Endothelial cell of umbilical vein (primary cell): ENCODE data around the gene TSR3. TPM values are rescaled to one million over a fixed set of nuclear protein-coding genes. Genes with fewer than 3 reads are reported as not detected.
A peak's percentile ranks its signal among the peaks of the same experiment; 100 is the strongest.

Experiments
- BruUV-seq: library from RNA; stranded (reverse); fragments of 400-500 nt; replicated peaks from 2 replicates; lab custom pipeline; 2021; lab: Mats Ljungman, UMichigan
- CTCF ChIA-PET: fragments of 300-600, 350-600 bp; sonication (Branson Sonifier 250); formaldehyde crosslinking; loops from one replicate; lab custom pipeline; 2021; ENCODE audit warnings: antibody characterized with exemption, inconsistent platforms; lab: Charles Lee
- POLR2A ChIA-PET: fragments of 300-600, 350-600 bp; sonication (Branson Sonifier 250); formaldehyde crosslinking; loops from one replicate; lab custom pipeline; 2021; ENCODE audit warnings: antibody characterized with exemption, inconsistent platforms; lab: Charles Lee
- DNase-seq: peaks from one replicate; pipeline ENCODE4 v3.0.0-alpha.2; 2011; ENCODE audit warnings: low read depth, low spot score
- FAIRE-seq: peaks from 2 replicates; lab custom pipeline; 2011; peaks lifted over from hg19 to GRCh38; lab: Jason Lieb, UNC
- H2AFZ ChIP-seq: 2 replicates; pipeline ENCODE4 v1.6.0; 2012; ENCODE audit warnings: low read depth, low read length, control low read depth, inconsistent platforms
- H3K27ac ChIP-seq: 2 replicates; pipeline ENCODE4 v1.5.1; 2011; ENCODE audit warnings: low read depth, mild to moderate bottlenecking, control low read depth, low read length, moderate library complexity; ENCODE audit not compliant: insufficient read depth
- H3K27me3 ChIP-seq, 2 experiments: 2 replicates each; pipeline versions ENCODE4 v1.6.0 to v1.6.1; 2011; ENCODE audit warnings: low read length in 2 of 2, mixed read lengths in 1 of 2; ENCODE audit not compliant: control insufficient read depth in 2 of 2, insufficient read depth in 2 of 2
- H3K36me3 ChIP-seq, 2 experiments: 2 replicates in 1 of 2; 3 replicates in 1 of 2; pipeline ENCODE4 v1.5.1; 2011; ENCODE audit warnings: low read length in 2 of 2, mild to moderate bottlenecking in 1 of 2, moderate library complexity in 1 of 2; ENCODE audit not compliant: control insufficient read depth in 2 of 2, insufficient read depth in 2 of 2; ENCODE audit errors: extremely low read depth in 1 of 2
- H3K4me1 ChIP-seq: 3 replicates; pipeline ENCODE4 v1.5.1; 2011; ENCODE audit warnings: mild to moderate bottlenecking, low read length; ENCODE audit not compliant: control insufficient read depth, insufficient read depth; ENCODE audit errors: extremely low read depth
- H3K4me2 ChIP-seq: 2 replicates; pipeline ENCODE4 v1.6.1; 2011; ENCODE audit warnings: low read length, control low read depth, mixed read lengths; ENCODE audit not compliant: insufficient read depth
- H3K4me3 ChIP-seq, 3 experiments: fragments of 200-600 bp in 1 of 3; sonication (generic), shearing (Covaris generic) in 1 of 3; replicated peaks in 1 of 3; 2 replicates each; pipeline ENCODE4 v1.5.1; 2011 to 2016; ENCODE audit warnings: control low read depth in 3 of 3, low read length in 3 of 3, mild to moderate bottlenecking in 2 of 3, inconsistent platforms in 1 of 3, low read depth in 1 of 3, moderate library complexity in 1 of 3; ENCODE audit not compliant: insufficient read depth in 1 of 3
- H3K79me2 ChIP-seq: 2 replicates; pipeline ENCODE4 v1.6.0; 2012; ENCODE audit warnings: low read length, inconsistent platforms; ENCODE audit not compliant: control insufficient read depth, insufficient read depth
- H3K9ac ChIP-seq: replicated peaks from 2 replicates; pipeline ENCODE3; 2011; ENCODE audit warnings: low read length, control low read depth; ENCODE audit not compliant: insufficient read depth; ENCODE audit errors: extremely low read depth
- H3K9me1 ChIP-seq: replicated peaks from 3 replicates; pipeline ENCODE4 v1.6.0; 2011; ENCODE audit warnings: mild to moderate bottlenecking, low read length; ENCODE audit not compliant: control insufficient read depth, insufficient read depth; ENCODE audit errors: extremely low read depth
- H3K9me3 ChIP-seq: replicated peaks from 2 replicates; pipeline ENCODE4 v1.5.1; 2012; ENCODE audit warnings: low read length, inconsistent platforms; ENCODE audit not compliant: control insufficient read depth, insufficient read depth
- H4K20me1 ChIP-seq: replicated peaks from 2 replicates; pipeline ENCODE3; 2011; ENCODE audit warnings: mild to moderate bottlenecking, low read length; ENCODE audit not compliant: control insufficient read depth, insufficient read depth; ENCODE audit errors: extremely low read depth
- CTCF ChIP-seq, 2 donors: IDR thresholded peaks; 1 replicate in 1 of 2; 2 replicates in 1 of 2; pipeline ENCODE4 v1.5.1; 2011; ENCODE audit warnings: low read length in 2 of 2, mild to moderate bottlenecking in 2 of 2, moderate library complexity in 2 of 2, control low read depth in 1 of 2, inconsistent platforms in 1 of 2, low read depth in 1 of 2; ENCODE audit not compliant: insufficient read depth in 1 of 2; ENCODE audit errors: extremely low read depth in 1 of 2
- EZH2 ChIP-seq: IDR thresholded peaks from 2 replicates; pipeline ENCODE4 v1.6.1; 2012; ENCODE audit warnings: borderline replicate concordance, low read depth, mild to moderate bottlenecking, moderate library complexity, low read length, inconsistent platforms; ENCODE audit not compliant: severe bottlenecking
- FOS ChIP-seq: IDR thresholded peaks from 2 replicates; pipeline ENCODE4 v1.6.1; 2011; ENCODE audit warnings: mild to moderate bottlenecking, low read length, moderate library complexity, borderline replicate concordance; ENCODE audit not compliant: insufficient read depth
- GATA2 ChIP-seq: IDR thresholded peaks from 2 replicates; pipeline ENCODE4 v1.7.0; 2011; ENCODE audit warnings: low read depth, mild to moderate bottlenecking, moderate library complexity, mixed read lengths, low read length; ENCODE audit not compliant: insufficient read length, insufficient read depth
- MAX ChIP-seq: IDR thresholded peaks from 2 replicates; pipeline ENCODE4 v1.6.1; 2011; ENCODE audit not compliant: insufficient read depth, insufficient read length
- POLR2A ChIP-seq: IDR thresholded peaks from 2 replicates; pipeline ENCODE4 v1.6.1; 2012; ENCODE audit warnings: low read depth, mild to moderate bottlenecking, control low read depth, low read length
- dilution Hi-C: fragments of 300-500 bp; cut with MboI; formaldehyde crosslinking; loops from one replicate; pipeline ENCODE4 v1.15.0; 2019; ENCODE audit warnings: low sequenced_read_pairs; ENCODE audit not compliant: extremely low pct_ligation_motif_present
- intact Hi-C: fragments of 100-400 bp; cut with micrococcal nuclease; formaldehyde crosslinking; loops from one replicate; pipeline ENCODE4 v1.10.0; 2022
- polyA plus RNA-seq, 4 experiments: library from polyadenylated mRNA; depleted of rRNA in 3 of 4; stranded (reverse) in 3 of 4; unstranded in 1 of 4; fragments of >200 nt; gene quantifications; 2 replicates each; pipeline versions ENCODE4 v1.2.1 to v1.2.3, GENCODE V29; 2011 to 2012; ENCODE audit warnings: missing spikeins in 1 of 4
- total RNA-seq: library from RNA; stranded (reverse); gene quantifications from 2 replicates; pipeline ENCODE4 v1.2.3, GENCODE V29; 2021

TSR3 gene
- total and polyA plus RNA-seq, 2 donors (not counting 3 experiments of a cell fraction or from before 2014, with no cell fraction given) = 65.4 to 82.7 TPM

DNA sequence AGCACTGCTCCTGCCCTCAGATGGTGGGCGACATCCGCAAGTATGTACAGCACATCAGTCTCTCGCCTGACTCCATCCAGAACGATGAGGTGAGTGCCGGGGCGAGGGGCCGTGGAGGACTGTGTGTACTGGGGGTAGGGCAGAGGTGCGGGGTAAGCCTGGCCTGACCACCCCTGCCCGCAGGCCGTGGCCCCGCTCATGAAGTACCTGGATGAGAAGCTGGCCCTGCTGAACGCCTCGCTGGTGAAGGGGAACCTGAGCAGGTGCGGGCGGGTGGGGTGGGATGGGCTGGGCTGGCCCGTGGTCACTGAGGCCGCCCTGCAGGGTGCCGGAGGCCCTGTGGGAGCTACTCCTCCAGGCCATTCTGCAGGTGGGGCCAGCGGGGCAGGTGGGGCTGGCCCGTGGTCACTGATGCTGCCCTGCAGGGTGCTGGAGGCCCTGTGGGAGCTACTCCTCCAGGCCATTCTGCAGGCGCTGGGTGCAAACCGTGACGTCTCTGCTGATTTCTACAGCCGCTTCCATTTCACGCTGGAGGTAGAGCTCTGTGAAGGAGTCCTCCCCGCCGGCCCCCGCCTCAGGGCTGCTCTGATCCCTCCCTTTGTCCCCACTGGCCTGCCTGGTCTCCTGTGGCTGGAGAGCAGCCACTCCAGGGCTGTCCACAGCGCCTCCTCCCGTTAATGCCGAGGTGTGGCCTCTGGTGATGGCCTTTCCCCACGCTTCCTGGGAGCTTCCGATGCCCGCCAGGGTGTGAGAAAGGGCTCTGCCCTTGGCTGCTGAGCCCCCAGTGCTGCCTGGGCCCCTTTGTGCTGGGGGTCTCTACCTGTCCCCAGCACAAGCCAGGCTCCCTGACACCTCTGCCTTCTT, 5.0 kb downstream of the TSR3 start:
- Histone ChIP-seq H3K27me3 (no peaks in the 10 kb centered on the region), H3K4me3 (no peak overlapping the region), H3K36me3 (peaks cover 0 to 11% of the 10 kb centered on the region in 2 experiments), H3K4me1 (peaks cover 8% of the 10 kb centered on the region), H3K9ac (no peak overlapping the region), H3K79me2 (peaks cover 14% of the 10 kb centered on the region), H2AFZ (no peak overlapping the region), H4K20me1 (no peaks in the 10 kb centered on the region), H3K27ac (no peak overlapping the region), H3K9me1 (no peaks in the 10 kb centered on the region), H3K9me3 (no peaks in the 10 kb centered on the region), H3K4me2 (no peak overlapping the region)
- dilution Hi-C loops (no loop called here), intact Hi-C loops (no loop called here)
- ChIA-PET POLR2A (no interaction called here), CTCF (interaction anchor here (1.1 kb wide), 1 partner anchor 11 kb away, joined by 3 read pairs; no protein-coding TSS in a partner anchor)
- FAIRE-seq (no peak), DNase-seq (no peak)
- TF ChIP-seq CTCF (IDR thresholded peaks at IDR 0.05; ENCODE audit: extremely low read depth in 1 of 2, insufficient read depth in 1 of 2, low read depth in 1 of 2, low read length in 2 of 2) (no peak), FOS (no peak), EZH2 (no peak), GATA2 (no peak), MAX (no peak), POLR2A (peak; percentile 15)
- no TSS peak for BruUV-seq
